ENCODE measurements around the gene CCNG2. TPM values are rescaled to one million over a fixed set of nuclear protein-coding genes. Genes with fewer than 3 reads are reported as not detected.

CCNG2 gene
- total RNA-seq, 1 donor from 2014 or later, result 70.4 TPM

DNA sequence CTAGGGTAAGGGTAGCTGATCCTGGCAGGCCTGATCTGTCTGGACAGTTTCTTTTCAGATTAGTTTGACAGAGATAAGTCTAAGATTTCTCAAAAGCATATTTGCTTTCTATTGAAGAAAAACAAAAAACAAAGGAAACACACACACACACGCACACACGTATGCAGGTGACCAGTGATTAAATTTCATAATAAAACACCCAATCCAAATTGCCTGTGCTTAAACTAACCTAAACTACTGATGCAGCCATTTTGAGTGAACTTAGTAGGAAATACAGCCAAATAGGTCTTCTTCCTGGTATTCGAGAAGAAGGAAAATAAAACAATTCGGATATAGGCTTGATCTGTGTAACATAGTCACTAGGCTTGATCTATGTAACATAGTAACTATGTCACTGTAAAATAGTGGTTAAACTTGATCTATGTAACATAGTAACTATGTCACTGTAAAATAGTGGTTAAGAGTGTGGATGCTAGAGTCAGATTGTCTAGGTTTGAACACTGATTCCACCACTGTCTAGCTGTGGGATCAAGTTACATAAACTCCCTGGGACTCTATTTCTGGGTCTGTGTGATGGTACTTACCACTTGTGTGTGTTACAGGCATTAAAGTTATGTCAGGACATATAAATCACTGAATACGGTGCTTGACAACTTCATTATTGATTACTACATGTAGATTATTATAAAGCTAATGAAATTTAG, 9.8 kb upstream of the CCNG2 start:
- peak; percentile 20 for ATAC-seq

DNA sequence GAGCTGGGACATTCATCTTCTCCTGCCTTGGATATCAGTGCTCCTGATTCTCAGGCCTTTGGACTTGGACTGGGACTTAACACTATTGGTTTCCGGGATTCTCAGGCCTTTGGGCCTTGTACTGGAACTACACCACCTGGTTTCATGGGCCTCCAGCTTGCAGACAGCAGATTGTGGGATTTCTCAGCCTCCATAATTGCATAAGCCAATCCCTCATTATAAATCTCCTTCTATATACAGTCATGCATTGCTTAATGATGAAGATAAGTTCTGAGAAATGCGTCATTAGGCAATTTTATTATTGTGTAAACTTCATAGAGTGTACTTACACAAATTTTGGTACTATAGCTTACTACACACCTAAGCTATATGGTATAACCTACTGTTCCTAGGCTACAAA, 8.9 kb upstream of the CCNG2 start:
- no peak for ATAC-seq

GRCh38 chr4:77149789-77150188, 7.2 kb upstream of the CCNG2 start:
- ATAC-seq, result no peak

DNA sequence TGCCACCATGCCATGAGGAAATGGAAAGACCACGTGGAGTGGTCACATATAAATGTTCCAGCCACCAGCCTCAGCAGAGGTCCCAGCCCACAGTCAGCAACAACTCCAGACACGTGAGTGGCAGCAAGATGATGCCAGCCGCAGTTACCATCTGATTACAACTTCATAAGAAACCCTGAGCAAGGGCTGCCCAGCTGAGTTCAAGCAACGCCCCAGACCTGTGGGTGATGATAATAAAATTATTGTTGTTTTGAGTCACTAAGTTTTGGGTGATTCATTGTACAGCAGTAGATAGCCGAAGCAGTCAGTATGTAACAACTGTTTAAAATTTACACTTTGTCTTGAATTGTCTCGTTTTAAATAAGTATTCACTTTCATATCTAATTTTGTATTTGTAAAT, 5.8 kb upstream of the CCNG2 start:
- ATAC-seq, result no peak

DNA sequence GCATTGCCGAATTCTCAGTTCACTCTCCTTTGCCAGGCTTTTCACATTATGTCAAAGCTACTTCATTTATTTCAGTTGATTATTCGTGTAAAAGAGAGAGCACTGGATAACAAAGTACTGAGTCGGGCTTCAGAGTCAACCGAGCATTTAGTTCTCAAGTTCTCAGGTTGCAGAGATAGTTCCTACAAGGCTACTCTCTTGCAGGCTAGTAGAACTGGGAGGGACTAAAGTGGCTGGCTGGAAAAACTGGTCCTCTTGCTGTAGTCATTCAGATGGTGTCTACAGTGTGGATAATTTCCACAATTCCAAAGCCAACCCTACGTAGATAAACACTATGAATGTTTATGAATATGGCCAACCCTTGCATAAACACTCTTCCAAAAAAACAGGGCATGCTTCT, 4.6 kb upstream of the CCNG2 start:
- ATAC-seq, result no peak

DNA sequence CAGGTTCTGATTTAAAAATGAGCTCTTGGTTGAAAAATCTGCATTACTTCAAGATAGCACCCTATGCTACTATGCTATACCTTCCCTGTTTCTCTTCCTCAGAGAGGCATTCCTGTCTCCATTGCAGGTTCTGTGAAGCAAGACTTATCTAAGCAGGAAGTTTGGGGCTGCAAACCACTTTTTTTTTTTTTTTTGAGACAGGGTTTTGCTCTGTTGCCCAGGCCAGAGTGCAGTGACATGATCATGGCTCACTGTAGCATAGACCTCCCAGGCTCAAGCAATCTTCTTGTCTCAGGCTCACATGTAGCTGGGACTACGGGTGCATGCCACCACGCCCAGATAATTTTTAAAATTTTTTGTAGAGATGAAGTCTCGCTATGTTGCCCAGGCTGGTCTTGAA, 4.0 kb upstream of the CCNG2 start:
- no peak for ATAC-seq

GRCh38 chr4:77154065-77154464, 2.9 kb upstream of the CCNG2 start:
- ATAC-seq, result no peak

DNA sequence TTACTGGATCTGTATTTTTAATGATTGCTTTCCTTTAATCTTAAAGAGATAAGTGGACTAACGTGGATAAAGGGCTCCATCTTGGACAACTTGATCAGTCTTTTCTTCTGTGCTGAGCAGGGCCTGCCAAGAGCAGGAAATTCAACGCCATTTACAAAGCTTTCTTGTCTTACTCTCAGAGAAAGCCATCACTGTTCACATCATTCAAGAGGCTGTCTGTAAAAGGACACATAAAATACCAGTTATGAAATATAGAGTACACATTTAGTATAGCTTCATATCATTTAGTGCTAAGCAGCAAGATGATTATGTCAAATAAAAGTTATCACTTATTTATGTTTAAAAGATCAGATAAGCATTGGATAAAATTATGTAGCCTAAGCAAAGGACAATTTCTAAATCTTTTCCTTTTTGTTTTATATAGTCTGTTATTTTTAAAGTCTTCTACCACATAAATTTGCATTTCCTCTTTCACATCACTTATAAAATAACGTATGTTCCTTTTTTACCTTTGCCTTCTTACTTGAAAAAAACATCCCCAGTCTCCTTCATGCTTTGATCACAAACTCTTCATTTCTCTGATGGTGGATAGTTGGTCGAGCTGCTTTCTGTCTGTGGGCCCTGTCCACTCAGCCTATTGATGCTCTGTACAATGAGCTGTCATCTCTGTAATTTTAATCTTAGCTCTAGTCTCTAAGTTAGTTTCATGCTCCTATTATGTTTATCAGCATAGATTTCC, 2.1 kb upstream of the CCNG2 start:
- ATAC-seq, result no peak

GRCh38 chr4:77155631-77156452, 1.2 kb upstream of the CCNG2 start:
- no peak for ATAC-seq

- peak; percentile 96 for ATAC-seq
These were observed 485 bp upstream of the CCNG2 start for GRCh38 chr4:77156533-77156911.

DNA sequence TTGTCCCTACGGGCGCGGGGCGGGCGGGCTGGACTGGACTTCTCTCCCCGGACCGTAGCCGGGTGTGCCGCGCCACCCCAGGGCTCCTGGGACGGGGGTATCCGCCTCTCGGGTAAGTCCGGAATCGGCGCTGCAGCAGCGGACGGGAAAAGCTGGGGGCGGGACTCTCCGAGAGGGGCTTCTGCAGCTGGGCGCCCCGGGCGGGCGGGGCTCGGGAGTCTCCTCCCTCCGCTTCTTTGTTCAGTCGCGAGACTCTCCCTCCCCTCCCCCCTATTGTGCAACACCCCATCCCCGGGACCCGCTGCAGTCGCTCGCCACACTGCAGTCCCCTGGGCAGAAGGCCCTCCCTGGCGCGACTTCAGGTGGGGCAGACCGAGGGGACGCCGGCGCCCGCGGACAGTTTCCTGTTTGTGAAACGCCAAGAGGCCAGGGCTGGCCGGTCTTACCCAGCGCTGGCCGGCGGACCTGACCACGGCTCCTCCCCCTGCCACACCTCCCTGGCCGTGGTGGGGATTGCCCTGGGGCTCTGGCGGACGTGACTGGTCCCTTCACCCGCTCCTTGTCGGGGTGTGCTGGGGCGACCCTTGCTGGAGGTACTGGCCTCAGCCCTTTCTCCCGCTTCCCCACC, 966 bp downstream of the CCNG2 start:
- ATAC-seq, result peak; percentile 61

GRCh38 chr4:77158487-77158861, 1.5 kb downstream of the CCNG2 start:
- no peak for ATAC-seq

GRCh38 chr4:77159806-77160205, 2.8 kb downstream of the CCNG2 start:
- no peak for ATAC-seq

GRCh38 chr4:77163641-77164040, 6.6 kb downstream of the CCNG2 start:
- no peak for ATAC-seq

DNA sequence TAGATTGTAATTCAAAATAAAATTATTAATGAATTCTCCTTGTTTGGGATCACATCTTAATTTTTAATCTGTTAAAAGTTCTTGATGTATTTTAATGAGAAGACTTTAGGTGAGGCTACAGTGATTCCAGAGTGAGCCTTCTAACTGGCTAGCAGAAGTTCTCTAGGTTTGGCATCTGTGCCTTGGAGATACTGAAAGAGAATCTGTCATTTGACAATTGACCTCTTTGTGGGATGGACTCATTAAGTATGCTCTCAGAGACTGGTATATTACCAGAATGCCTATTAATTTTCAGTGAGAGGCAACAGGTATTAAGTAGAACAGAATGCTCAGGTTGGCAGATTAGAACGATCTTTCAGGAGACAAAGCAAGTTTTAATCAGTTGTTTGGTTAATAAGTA, 10.2 kb downstream of the CCNG2 start:
- ATAC-seq, result no peak

GRCh38 chr4:77167866-77168265, 10.9 kb downstream of the CCNG2 start:
- ATAC-seq, result no peak

GRCh38 chr4:77169481-77169880, 12.5 kb downstream of the CCNG2 start:
- no peak for ATAC-seq

DNA sequence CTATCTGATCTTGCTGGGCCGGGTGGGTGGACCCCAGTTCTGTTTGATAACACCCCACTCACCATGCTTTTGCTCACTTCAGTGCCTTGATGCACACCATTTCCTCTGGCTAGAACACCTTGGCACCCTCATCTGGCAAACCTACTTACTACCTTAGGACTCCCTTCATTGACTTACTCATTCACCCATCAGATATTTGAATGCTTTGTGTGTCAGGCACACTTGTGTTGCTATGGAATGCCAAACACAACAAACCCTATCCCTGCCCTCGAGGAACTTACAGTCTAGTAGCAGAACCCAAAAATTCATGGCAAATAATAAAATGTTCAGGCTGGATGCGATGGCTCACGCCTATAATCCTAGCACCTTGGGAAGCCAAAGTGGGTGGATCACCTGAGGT, 13.9 kb downstream of the CCNG2 start:
- peak; percentile 14 for ATAC-seq

GRCh38 chr4:77172336-77172735, 15.3 kb downstream of the CCNG2 start:
- ATAC-seq, result no peak

DNA sequence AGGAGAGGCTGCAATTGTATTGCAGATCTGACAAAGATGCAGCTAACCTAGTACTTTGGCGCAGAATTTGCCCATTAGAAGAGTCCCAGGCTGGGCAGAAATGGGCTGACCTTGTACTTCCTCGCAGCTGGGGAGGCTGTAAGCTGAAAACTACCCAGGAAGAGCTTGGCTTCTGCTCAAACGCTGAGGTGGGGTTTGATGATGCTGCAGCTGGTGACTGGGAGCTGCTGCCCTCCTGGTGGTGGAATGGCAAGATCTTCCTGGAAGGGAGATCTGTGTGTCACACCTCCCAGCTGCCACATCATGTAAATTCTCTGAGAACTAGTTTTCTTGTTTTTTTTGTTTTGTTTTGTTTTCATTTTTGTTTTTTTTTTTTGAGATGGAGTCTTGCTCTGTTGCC, 17.4 kb downstream of the CCNG2 start:
- peak; percentile 35 for ATAC-seq

GRCh38 chr4:77175201-77175611, 18.2 kb downstream of the CCNG2 start:
- no peak for ATAC-seq

DNA sequence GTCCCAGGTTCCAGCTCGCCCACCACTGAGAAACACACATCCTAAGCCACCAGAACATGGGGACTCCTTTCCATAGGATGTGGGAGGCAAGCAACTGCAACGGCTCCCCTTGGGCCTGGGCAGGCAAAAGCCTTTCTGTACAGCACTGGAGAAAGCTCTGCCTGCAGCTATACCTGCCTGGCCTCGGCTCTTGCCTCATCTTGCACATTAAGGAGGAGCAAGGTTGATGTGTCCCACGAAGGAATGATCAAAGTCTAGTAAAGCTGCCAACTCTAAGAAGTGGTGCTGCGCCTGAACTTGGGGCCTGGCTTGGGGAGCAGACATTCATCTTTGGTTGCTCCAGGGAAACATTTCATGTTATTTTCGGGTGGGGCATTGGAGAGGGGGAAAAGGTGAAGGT, 19.6 kb downstream of the CCNG2 start:
- ATAC-seq, result peak; percentile 82

- ATAC-seq, result no peak
These were observed 20.2 kb downstream of the CCNG2 start for GRCh38 chr4:77177199-77177598.
